Measurements from ENCODE around the gene SKAP2.

- TF ChIP-seq CTCF (conservative IDR thresholded peaks at IDR 0.05 in 1 of 2, IDR thresholded peaks at IDR 0.05 in 1 of 2; ENCODE audit: low read depth in 1 of 2, low read length in 2 of 2) (no peak), EZH2 (IDR thresholded peaks at IDR 0.05; ENCODE audit: low read length, missing control alignments) (no peak)
Observed at GRCh38 chr7:26842897-26843296, 21.5 kb downstream of the SKAP2 start.

Data from fibroblast of lung (primary cell).